ENCODE results near the gene CCDC160. TPM values are rescaled to one million over a fixed set of nuclear protein-coding genes. Genes with fewer than 3 reads are reported as not detected.

Gene CCDC160
- total RNA-seq, 1 experiment from 2014 or later, result 0.48 TPM

GRCh38 chrX:134202561-134202960 is 34.4 kb upstream of the CCDC160 start:
- Histone ChIP-seq H3K4me2 (no peak overlapping the region), H3K79me2 (ENCODE audit: low read depth) (no peaks in the 10 kb centered on the region), H3K4me1 (replicated peaks; ENCODE audit: insufficient read depth) (no peaks in the 10 kb centered on the region), H3F3A (ENCODE audit: insufficient read depth, low read depth) (no peaks in the 10 kb centered on the region), H3K9me3 (ENCODE audit: insufficient read depth, low read depth) (0 out of 2 replicates have a peak, but pooled peaks cover 4% of the 10 kb centered on the region), H4K20me1 (ENCODE audit: insufficient read depth) (no peaks in the 10 kb centered on the region), H3K36me3 (ENCODE audit: low read depth) (no peaks in the 10 kb centered on the region), H3K4me3 (no peak overlapping the region), H3K27me3 (ENCODE audit: insufficient read depth, low read depth) (no peaks in the 10 kb centered on the region), H3K9me2 (ENCODE audit: insufficient read depth) (no peaks in the 10 kb centered on the region), H2AFZ (no peak overlapping the region), H3K27ac (no peak overlapping the region)
- CTCF ChIA-PET, result no interaction called here
- BruUV-seq (replicated peaks), result no TSS peak
- POLR2A ChIA-PET (ENCODE audit: unreplicated experiment), result no interaction called here
- intact Hi-C loops (cut with micrococcal nuclease; ENCODE audit: unreplicated experiment), result no loop called here
- TF ChIP-seq CTCF (conservative IDR thresholded peaks at IDR 0.05) (no peak), EZH2 (IDR thresholded peaks at IDR 0.05; ENCODE audit: low read depth) (no peak)
- no peak for DNase-seq

- no peak overlapping the region for H3K27ac ChIP-seq
- TF ChIP-seq CTCF (conservative IDR thresholded peaks at IDR 0.05), result no peak
- no peak for TF ChIP-seq EZH2 (IDR thresholded peaks at IDR 0.05; ENCODE audit: low read depth)
- H2AFZ ChIP-seq, result no peak overlapping the region
- CTCF ChIA-PET, result no interaction called here
- no peaks in the 10 kb centered on the region for H3K9me2 ChIP-seq (ENCODE audit: insufficient read depth)
- H3K4me1 ChIP-seq (replicated peaks; ENCODE audit: insufficient read depth), result no peaks in the 10 kb centered on the region
- H3F3A ChIP-seq (ENCODE audit: insufficient read depth, low read depth), result no peaks in the 10 kb centered on the region
- POLR2A ChIA-PET (ENCODE audit: unreplicated experiment), result no interaction called here
- BruUV-seq (replicated peaks), result no TSS peak
- peaks cover 7% of the 10 kb centered on the region; the same call in 1 of the 2 replicates for H3K9me3 ChIP-seq (ENCODE audit: insufficient read depth, low read depth)
- no peaks in the 10 kb centered on the region for H3K36me3 ChIP-seq (ENCODE audit: low read depth)
- no peaks in the 10 kb centered on the region for H3K27me3 ChIP-seq (ENCODE audit: insufficient read depth, low read depth)
- DNase-seq, result no peak
- no peaks in the 10 kb centered on the region for H3K79me2 ChIP-seq (ENCODE audit: low read depth)
- H4K20me1 ChIP-seq (ENCODE audit: insufficient read depth), result no peaks in the 10 kb centered on the region
- intact Hi-C loops (cut with micrococcal nuclease; ENCODE audit: unreplicated experiment), result no loop called here
- H3K4me2 ChIP-seq, result no peak overlapping the region
- H3K4me3 ChIP-seq, result no peak overlapping the region
These were observed 30.8 kb upstream of the CCDC160 start for GRCh38 chrX:134206221-134206620.

- Histone ChIP-seq H3K79me2 (ENCODE audit: low read depth) (no peaks in the 10 kb centered on the region), H3K9me2 (ENCODE audit: insufficient read depth) (no peaks in the 10 kb centered on the region), H3K9me3 (ENCODE audit: insufficient read depth, low read depth) (peaks cover 7% of the 10 kb centered on the region; the same call in 1 of the 2 replicates), H3F3A (ENCODE audit: insufficient read depth, low read depth) (no peaks in the 10 kb centered on the region), H3K27me3 (ENCODE audit: insufficient read depth, low read depth) (no peaks in the 10 kb centered on the region), H3K4me3 (no peak overlapping the region), H3K4me1 (replicated peaks; ENCODE audit: insufficient read depth) (no peaks in the 10 kb centered on the region), H4K20me1 (ENCODE audit: insufficient read depth) (no peaks in the 10 kb centered on the region), H3K36me3 (ENCODE audit: low read depth) (no peaks in the 10 kb centered on the region), H3K4me2 (no peak overlapping the region), H3K27ac (no peak overlapping the region), H2AFZ (no peak overlapping the region)
- ChIA-PET CTCF (interaction anchor here (0.7 kb wide), 1 partner anchor 12 kb away, joined by 18 read pairs; no protein-coding TSS in a partner anchor), POLR2A (ENCODE audit: unreplicated experiment) (no interaction called here)
- no TSS peak for BruUV-seq (replicated peaks)
- DNase-seq, result no peak
- TF ChIP-seq CTCF (conservative IDR thresholded peaks at IDR 0.05), result no peak
- intact Hi-C loops (cut with micrococcal nuclease; ENCODE audit: unreplicated experiment), result no loop called here
These were observed 26.5 kb upstream of the CCDC160 start for GRCh38 chrX:134210465-134210864.
